NB4 (cell line): ENCODE results near the gene TTLL5.

Experiments used
- CTCF ChIP-seq: IDR thresholded peaks from one replicate; pipeline ENCODE4 v1.5.1; 2012; ENCODE audit warnings: low read depth, low read length
- MAX ChIP-seq: IDR thresholded peaks from 2 replicates; pipeline ENCODE4 v1.6.1; 2011; ENCODE audit warnings: low read depth, low read length
- MYC ChIP-seq: IDR thresholded peaks from 2 replicates; pipeline ENCODE4 v1.6.1; 2011; ENCODE audit warnings: low read depth, low read length
- POLR2A ChIP-seq: IDR thresholded peaks from 2 replicates; pipeline ENCODE4 v1.6.1; 2011; ENCODE audit warnings: mild to moderate bottlenecking; ENCODE audit not compliant: insufficient read length; ENCODE audit errors: extremely low read depth

GRCh38 chr14:75913183-75913582 is 252.1 kb downstream of the TTLL5 start:
- TF ChIP-seq CTCF (no peak), POLR2A (no peak), MAX (no peak), MYC (no peak)
